Measurements from ENCODE around the gene CARD10. TPM values are rescaled to one million over a fixed set of nuclear protein-coding genes. Genes with fewer than 3 reads are reported as not detected.
"Not testable (repeated sequence)": the region's sequence is repeated elsewhere in the genome, so short reads cannot be mapped to it uniquely, and the experiment has no call there.

The CARD10 gene
- total RNA-seq, 4 donors from 2014 or later: 11.6 to 24.1 (median 20.9) TPM

- H3K4me1 ChIP-seq: peaks cover 35 to 86% (median 53%) of the 10 kb centered on the region in 3 donors
- 82 to 87% methylated on average over 5 to 7 of the region's 7 CpGs for WGBS, 2 donors
Observed at GRCh38 chr22:37542959-37543358, 23.7 kb upstream of the CARD10 start.

GRCh38 chr22:37542416-37542815 is 23.2 kb upstream of the CARD10 start:
- not testable (repeated sequence) for H3K4me3 ChIP-seq, H3K36me3 ChIP-seq, H3K27me3 ChIP-seq, H3K9me3 ChIP-seq, DNase-seq
- 74 to 84% methylated on average over 4 of the region's 4 CpGs for WGBS, 2 donors
- H3K27ac ChIP-seq: peak overlapping the region; percentile 85 to 92 (median 88)
- peaks cover 31 to 81% (median 49%) of the 10 kb centered on the region in 3 donors for H3K4me1 ChIP-seq
- intact Hi-C loops (cut with DNase I): loop anchor here (10.0 kb wide), 1 partner anchor 52 kb away; no protein-coding TSS in a partner anchor

More at GRCh38 chr22:37542959-37543358, 23.7 kb upstream of the CARD10 start:
- Histone ChIP-seq H3K9me3 (no peaks in the 10 kb centered on the region), H3K4me3 (no peak overlapping the region), H3K36me3 (no peaks in the 10 kb centered on the region), H3K27ac (peak overlapping the region in 3 of 4 donors; percentile 86 to 92 (median 89)), H3K27me3 (no peaks in the 10 kb centered on the region)
- TF ChIP-seq POLR2A (IDR thresholded peaks at IDR 0.05): no peak
- TF ChIP-seq CTCF (IDR thresholded peaks at IDR 0.05): no peak
- intact Hi-C loops (cut with DNase I): loop anchor here (10.0 kb wide), 1 partner anchor 52 kb away; no protein-coding TSS in a partner anchor
- no peak for DNase-seq

- WGBS, 2 donors: 90 to 95% methylated on average over 6 of the region's 6 CpGs
- H3K4me1 ChIP-seq: peaks cover 5 to 55% (median 24%) of the 10 kb centered on the region in 3 donors
- H3K27me3 ChIP-seq, H3K4me3 ChIP-seq, DNase-seq, H3K27ac ChIP-seq, H3K36me3 ChIP-seq, H3K9me3 ChIP-seq: not testable (repeated sequence)
- intact Hi-C loops (cut with DNase I): loop anchor here (5.0 to 10.0 kb wide), 2 partner anchors 33 to 55 kb away; no protein-coding TSS in a partner anchor
Observed at GRCh38 chr22:37539790-37540189, 20.6 kb upstream of the CARD10 start.

GRCh38 chr22:37538590-37539357 is 19.6 kb upstream of the CARD10 start:
- no peaks in the 10 kb centered on the region for H3K36me3 ChIP-seq
- DNase-seq: peak; percentile 36
- no peak overlapping the region for H3K4me3 ChIP-seq
- intact Hi-C loops (cut with DNase I): loop anchor here (5.0 kb wide), 1 partner anchor 34 kb away; no protein-coding TSS in a partner anchor
- 6 to 20% methylated on average over 10 to 18 of the region's 20 CpGs for WGBS, 2 donors
- H3K4me1 ChIP-seq: peaks cover 0 to 48% (median 22%) of the 10 kb centered on the region in 3 donors
- no peaks in the 10 kb centered on the region for H3K9me3 ChIP-seq
- TF ChIP-seq CTCF (IDR thresholded peaks at IDR 0.05): peak; percentile 91 to 99 (median 98)
- no peak for TF ChIP-seq POLR2A (IDR thresholded peaks at IDR 0.05)
- H3K27me3 ChIP-seq: no peaks in the 10 kb centered on the region
- H3K27ac ChIP-seq: peak overlapping the region; percentile 11 to 55 (median 35)

- no peak overlapping the region for H3K27ac ChIP-seq
- H3K9me3 ChIP-seq: no peaks in the 10 kb centered on the region
- H3K4me3 ChIP-seq: no peak overlapping the region
- H3K36me3 ChIP-seq: no peaks in the 10 kb centered on the region
- peaks cover 0 to 16% (median 4%) of the 10 kb centered on the region in 3 donors for H3K4me1 ChIP-seq
- DNase-seq: no peak
- no peaks in the 10 kb centered on the region for H3K27me3 ChIP-seq
- 91 to 96% methylated on average over 5 to 6 of the region's 6 CpGs for WGBS, 2 donors
- TF ChIP-seq POLR2A (IDR thresholded peaks at IDR 0.05) (no peak), CTCF (IDR thresholded peaks at IDR 0.05) (no peak)
- intact Hi-C loops (cut with DNase I): loop anchor here (5.0 kb wide), 1 partner anchor 37 kb away; no protein-coding TSS in a partner anchor
Observed at GRCh38 chr22:37535159-37535558, 15.9 kb upstream of the CARD10 start.

DNA sequence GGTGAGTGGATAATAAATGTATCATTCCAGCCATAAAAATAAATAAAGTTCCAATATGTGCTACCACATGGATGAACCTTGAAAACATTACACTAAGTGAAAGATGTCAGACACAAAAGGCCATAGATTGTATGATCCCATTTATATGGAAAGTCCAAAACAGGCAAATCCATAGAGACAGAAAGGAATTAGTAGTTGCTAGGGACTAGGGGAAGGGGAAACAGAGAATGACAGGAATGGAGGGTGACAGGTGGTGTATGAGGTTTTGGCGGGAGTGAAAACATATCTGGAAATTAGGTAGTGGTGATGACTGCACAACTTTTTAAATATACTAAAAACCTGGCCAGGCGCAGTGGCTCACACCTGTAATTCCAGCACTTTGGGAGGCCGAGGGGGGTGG is 15.2 kb upstream of the CARD10 start:
- intact Hi-C loops (cut with DNase I): no loop called here
- no peak for DNase-seq

More for the DNA sequence above, 15.2 kb upstream of the CARD10 start:
- H3K9me3 ChIP-seq: no peaks in the 10 kb centered on the region
- 88 to 90% methylated on average over 3 of the region's 3 CpGs for WGBS, 2 donors
- peaks cover 0 to 21% (median 4%) of the 10 kb centered on the region in 3 donors for H3K4me1 ChIP-seq
- TF ChIP-seq POLR2A (IDR thresholded peaks at IDR 0.05) (no peak), CTCF (IDR thresholded peaks at IDR 0.05) (no peak)
- no peaks in the 10 kb centered on the region for H3K36me3 ChIP-seq
- H3K27ac ChIP-seq: no peak overlapping the region
- H3K27me3 ChIP-seq: no peaks in the 10 kb centered on the region
- H3K4me3 ChIP-seq: no peak overlapping the region

Measured in esophagus squamous epithelium (tissue), 5 donors.